Measurements from ENCODE around the gene HOXB4. TPM values are rescaled to one million over a fixed set of nuclear protein-coding genes. Genes with fewer than 3 reads are reported as not detected.
"Not testable (repeated sequence)": the region's sequence is repeated elsewhere in the genome, so short reads cannot be mapped to it uniquely, and the experiment has no call there.

The HOXB4 gene
- total and polyA plus RNA-seq, 2 donors (not counting 1 experiment from before 2014, with no cell fraction given): 3.8 to 8.9 TPM

GRCh38 chr17:48537316-48537715 is 40.8 kb downstream of the HOXB4 start:
- no peak for DNase-seq (ENCODE audit: low read depth in 2 of 2)
- H2AFZ ChIP-seq (ENCODE audit: low read length): no peak overlapping the region

GRCh38 chr17:48535793-48536559 is 42.2 kb downstream of the HOXB4 start:
- H3K4me2 ChIP-seq (ENCODE audit: extremely low read depth, insufficient read depth, low read length); H3K27me3 ChIP-seq (ENCODE audit: control insufficient read depth, insufficient read depth, low read length); H3K36me3 ChIP-seq (ENCODE audit: control insufficient read depth, insufficient read depth, low read length); H3K9me3 ChIP-seq (ENCODE audit: control insufficient read depth, insufficient read depth, low read depth, low read length); H3K9ac ChIP-seq (ENCODE audit: insufficient read depth, low read length); H4K20me1 ChIP-seq (ENCODE audit: control insufficient read depth, extremely low read depth, insufficient read depth, low read length); H2AFZ ChIP-seq (ENCODE audit: low read length); H3K4me3 ChIP-seq (replicated peaks in 1 of 4; ENCODE audit: control extremely low read depth in 1 of 4, insufficient read depth in 1 of 4, low read depth in 3 of 4, low read length in 4 of 4): not testable (repeated sequence)
- peak in 1 of 2 donors; percentile 31 for DNase-seq (ENCODE audit: low read depth in 2 of 2)
- Histone ChIP-seq H3K79me2 (ENCODE audit: control insufficient read depth, insufficient read depth, low read length) (peaks cover 17% of the 10 kb centered on the region), H3K27ac (ENCODE audit: insufficient read depth, low read length) (peak overlapping the region; percentile 46), H3K4me1 (ENCODE audit: control insufficient read depth, extremely low read depth, insufficient read depth, low read length) (peaks cover 22% of the 10 kb centered on the region)

More at GRCh38 chr17:48537316-48537715, 40.8 kb downstream of the HOXB4 start:
- H3K27me3 ChIP-seq (ENCODE audit: control insufficient read depth, insufficient read depth, low read length): no peaks in the 10 kb centered on the region
- H3K36me3 ChIP-seq (ENCODE audit: control insufficient read depth, insufficient read depth, low read length): peaks cover 2% of the 10 kb centered on the region
- H3K9me3 ChIP-seq (ENCODE audit: control insufficient read depth, insufficient read depth, low read depth, low read length): no peaks in the 10 kb centered on the region
- no peaks in the 10 kb centered on the region for H4K20me1 ChIP-seq (ENCODE audit: control insufficient read depth, extremely low read depth, insufficient read depth, low read length)
- no peak overlapping the region for H3K9ac ChIP-seq (ENCODE audit: insufficient read depth, low read length)
- peaks cover 24% of the 10 kb centered on the region for H3K4me1 ChIP-seq (ENCODE audit: control insufficient read depth, extremely low read depth, insufficient read depth, low read length)
- H3K27ac ChIP-seq (ENCODE audit: insufficient read depth, low read length): peak overlapping the region; percentile 82
- H3K4me2 ChIP-seq (ENCODE audit: extremely low read depth, insufficient read depth, low read length): no peak overlapping the region
- peaks cover 30% of the 10 kb centered on the region for H3K79me2 ChIP-seq (ENCODE audit: control insufficient read depth, insufficient read depth, low read length)
- TF ChIP-seq CTCF (conservative IDR thresholded peaks at IDR 0.05 in 1 of 2, IDR thresholded peaks at IDR 0.05 in 1 of 2; ENCODE audit: low read depth in 1 of 2, low read length in 2 of 2) (no peak), EZH2 (IDR thresholded peaks at IDR 0.05; ENCODE audit: low read length, missing control alignments) (no peak)
- H3K4me3 ChIP-seq (replicated peaks in 1 of 4; ENCODE audit: control extremely low read depth in 1 of 4, insufficient read depth in 1 of 4, low read depth in 3 of 4, low read length in 4 of 4): no peak overlapping the region

- H3K4me1 ChIP-seq (ENCODE audit: control insufficient read depth, extremely low read depth, insufficient read depth, low read length): peaks cover 3% of the 10 kb centered on the region
- H3K27me3 ChIP-seq (ENCODE audit: control insufficient read depth, insufficient read depth, low read length): no peaks in the 10 kb centered on the region
- no peaks in the 10 kb centered on the region for H3K79me2 ChIP-seq (ENCODE audit: control insufficient read depth, insufficient read depth, low read length)
- H3K36me3 ChIP-seq (ENCODE audit: control insufficient read depth, insufficient read depth, low read length): no peaks in the 10 kb centered on the region
- no peak overlapping the region for H3K27ac ChIP-seq (ENCODE audit: insufficient read depth, low read length)
- H3K9ac ChIP-seq (ENCODE audit: insufficient read depth, low read length): no peak overlapping the region
- TF ChIP-seq EZH2 (IDR thresholded peaks at IDR 0.05; ENCODE audit: low read length, missing control alignments): no peak
- no peak for TF ChIP-seq CTCF (conservative IDR thresholded peaks at IDR 0.05 in 1 of 2, IDR thresholded peaks at IDR 0.05 in 1 of 2; ENCODE audit: low read depth in 1 of 2, low read length in 2 of 2)
- H2AFZ ChIP-seq (ENCODE audit: low read length): no peak overlapping the region
- no peak for DNase-seq (ENCODE audit: low read depth in 2 of 2)
- H3K4me2 ChIP-seq (ENCODE audit: extremely low read depth, insufficient read depth, low read length): no peak overlapping the region
- H4K20me1 ChIP-seq (ENCODE audit: control insufficient read depth, extremely low read depth, insufficient read depth, low read length): no peaks in the 10 kb centered on the region
- H3K9me3 ChIP-seq (ENCODE audit: control insufficient read depth, insufficient read depth, low read depth, low read length): no peaks in the 10 kb centered on the region
- H3K4me3 ChIP-seq (replicated peaks in 1 of 4; ENCODE audit: control extremely low read depth in 1 of 4, insufficient read depth in 1 of 4, low read depth in 3 of 4, low read length in 4 of 4): no peak overlapping the region
Observed at GRCh38 chr17:48532261-48532660, 45.9 kb downstream of the HOXB4 start.
